Measurements from ENCODE around the gene PCED1A.

PCED1A gene

DNA sequence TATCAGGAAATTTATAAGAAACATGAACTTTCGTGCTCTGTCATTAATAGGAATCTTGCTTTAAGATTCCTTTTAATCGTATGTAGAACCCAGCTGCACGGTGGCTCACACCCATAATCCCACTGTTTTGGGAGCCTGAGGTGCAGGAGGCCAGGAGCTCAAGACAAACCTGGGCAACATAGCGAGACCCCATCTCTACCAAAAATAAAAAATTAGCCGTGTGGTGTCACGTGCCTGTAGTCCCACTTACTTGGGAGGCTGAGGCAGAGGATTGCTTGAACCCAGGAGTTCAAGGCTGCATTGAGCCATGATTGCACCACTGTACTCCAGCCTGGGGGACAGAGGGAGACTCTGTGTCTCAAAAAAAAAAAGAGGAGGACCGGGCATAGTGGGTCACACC, 40.2 kb upstream of the PCED1A start:
- H3K27ac ChIP-seq: no peak overlapping the region
- TF ChIP-seq, protein P1, sequence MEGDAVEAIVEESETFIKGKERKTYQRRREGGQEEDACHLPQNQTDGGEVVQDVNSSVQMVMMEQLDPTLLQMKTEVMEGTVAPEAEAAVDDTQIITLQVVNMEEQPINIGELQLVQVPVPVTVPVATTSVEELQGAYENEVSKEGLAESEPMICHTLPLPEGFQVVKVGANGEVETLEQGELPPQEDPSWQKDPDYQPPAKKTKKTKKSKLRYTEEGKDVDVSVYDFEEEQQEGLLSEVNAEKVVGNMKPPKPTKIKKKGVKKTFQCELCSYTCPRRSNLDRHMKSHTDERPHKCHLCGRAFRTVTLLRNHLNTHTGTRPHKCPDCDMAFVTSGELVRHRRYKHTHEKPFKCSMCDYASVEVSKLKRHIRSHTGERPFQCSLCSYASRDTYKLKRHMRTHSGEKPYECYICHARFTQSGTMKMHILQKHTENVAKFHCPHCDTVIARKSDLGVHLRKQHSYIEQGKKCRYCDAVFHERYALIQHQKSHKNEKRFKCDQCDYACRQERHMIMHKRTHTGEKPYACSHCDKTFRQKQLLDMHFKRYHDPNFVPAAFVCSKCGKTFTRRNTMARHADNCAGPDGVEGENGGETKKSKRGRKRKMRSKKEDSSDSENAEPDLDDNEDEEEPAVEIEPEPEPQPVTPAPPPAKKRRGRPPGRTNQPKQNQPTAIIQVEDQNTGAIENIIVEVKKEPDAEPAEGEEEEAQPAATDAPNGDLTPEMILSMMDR (conservative IDR thresholded peaks at IDR 0.05): no peak

GRCh38 chr20:2879146-2879545, 38.7 kb upstream of the PCED1A start:
- no peak overlapping the region for H3K27ac ChIP-seq
- TF ChIP-seq, protein P1 (conservative IDR thresholded peaks at IDR 0.05): no peak

DNA sequence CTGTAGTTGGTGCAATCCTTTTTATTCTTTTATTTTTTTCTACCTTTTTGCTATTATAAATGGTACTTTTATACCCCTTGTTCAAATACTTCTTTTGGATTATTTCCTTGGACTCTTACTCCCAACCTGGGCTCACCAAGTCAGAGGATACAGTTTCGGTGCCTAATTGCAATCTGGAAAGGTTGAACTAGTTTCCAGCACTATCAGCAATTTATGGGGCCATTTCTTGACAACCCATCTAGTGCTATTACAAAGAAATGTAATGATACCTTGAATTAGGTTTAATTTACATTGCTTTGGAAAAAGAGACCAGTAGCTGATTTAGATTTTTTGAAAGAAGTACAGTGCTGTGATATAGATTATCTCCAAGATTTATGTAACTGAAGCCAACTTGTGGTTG, 38.1 kb upstream of the PCED1A start:
- TF ChIP-seq, protein P1 (conservative IDR thresholded peaks at IDR 0.05): no peak

GRCh38 chr20:2875690-2876203, 35.3 kb upstream of the PCED1A start:
- TF ChIP-seq, protein P1 (conservative IDR thresholded peaks at IDR 0.05): no peak

More for the DNA sequence above, 38.1 kb upstream of the PCED1A start:
- no peak overlapping the region for H3K27ac ChIP-seq

DNA sequence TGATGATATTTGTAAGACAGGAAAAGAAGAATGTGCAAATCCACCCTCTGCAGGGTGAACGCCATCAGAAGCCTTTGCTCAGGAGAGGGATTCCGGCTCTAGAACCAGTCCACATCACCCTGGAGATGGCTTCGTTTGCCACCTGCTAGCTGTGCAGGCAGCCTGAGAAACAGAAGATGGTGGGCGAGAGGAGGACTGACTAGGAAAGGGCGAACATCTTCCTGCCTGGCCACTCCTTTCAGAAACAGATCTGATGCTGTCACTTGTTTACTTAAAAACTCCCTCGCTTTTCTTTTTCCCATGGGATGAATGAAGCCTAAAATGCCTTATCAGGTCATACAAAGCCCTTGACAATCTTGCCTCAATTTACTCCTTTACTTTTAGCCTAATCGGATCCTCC, 34.0 kb upstream of the PCED1A start:
- TF ChIP-seq, protein P1 (conservative IDR thresholded peaks at IDR 0.05): no peak
- H3K27ac ChIP-seq: peak overlapping the region; percentile 90

More at GRCh38 chr20:2875690-2876203, 35.3 kb upstream of the PCED1A start:
- H3K27ac ChIP-seq: no peak overlapping the region

DNA sequence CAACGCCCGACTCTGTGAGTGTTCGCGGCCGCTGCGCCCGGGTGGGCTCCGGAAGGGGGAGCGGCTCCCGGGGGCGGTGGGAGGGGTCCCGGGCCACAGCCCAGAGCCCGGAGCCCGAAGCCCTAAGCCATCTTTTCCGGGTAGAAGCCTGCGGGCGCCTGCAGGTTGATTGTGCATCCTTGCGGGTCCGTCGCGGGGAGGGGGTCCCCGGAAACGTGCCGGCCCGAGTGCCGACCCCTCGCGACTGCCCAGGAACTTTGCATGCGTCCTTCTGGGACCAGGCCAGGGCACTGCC, 33.2 kb upstream of the PCED1A start:
- TF ChIP-seq, protein P1 (conservative IDR thresholded peaks at IDR 0.05): no peak

DNA sequence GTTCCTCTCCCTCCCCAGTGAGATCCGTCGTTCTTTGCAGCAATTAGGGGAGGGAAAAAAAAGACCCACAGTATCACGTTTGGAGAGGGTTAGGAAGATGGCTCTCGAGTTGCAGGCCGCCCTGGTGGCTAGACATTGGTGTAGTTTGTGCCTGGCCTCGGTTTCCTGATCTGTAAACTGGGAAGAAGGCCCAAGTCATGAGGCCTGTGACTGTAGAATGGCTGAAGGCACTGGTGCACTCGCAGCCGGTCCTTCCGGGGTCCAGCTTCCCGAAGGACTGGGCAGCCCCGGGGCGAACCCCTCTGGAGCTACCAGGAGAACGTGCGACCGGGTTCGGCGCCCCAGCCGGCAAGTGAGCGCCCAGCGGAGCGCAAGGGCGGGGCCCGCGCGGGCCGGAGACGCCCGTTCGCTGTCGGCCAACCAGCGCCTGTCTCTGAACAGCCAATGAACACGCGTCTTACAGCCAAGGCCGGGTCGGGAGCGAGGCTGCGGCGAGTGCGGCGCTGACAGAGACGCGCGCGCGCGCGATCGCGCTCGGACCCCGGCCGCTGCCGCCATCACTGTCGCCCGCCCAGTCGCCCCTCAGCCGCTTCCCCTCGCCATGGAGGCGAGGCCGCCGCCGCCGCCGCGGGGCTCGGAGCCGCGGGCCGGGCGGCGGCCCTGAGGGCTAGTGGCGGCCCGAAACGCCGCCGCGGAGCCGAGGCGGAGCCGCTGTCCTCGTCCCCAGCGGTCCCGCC, 32.7 kb upstream of the PCED1A start, which contains the start of gene PTPRA:
PTPRA (plus strand) TSS at position 472 of the 737 bp plus-strand sequence. CDS start 90,797 bp downstream, outside the sequence.
- TF ChIP-seq, protein P1 (conservative IDR thresholded peaks at IDR 0.05): 0 out of 2 replicates have a peak, but pooled peaks have one; percentile 1
- peak within 1 kb of the TSS; percentile 90 for H3K27ac ChIP-seq

More for the DNA sequence above, 33.2 kb upstream of the PCED1A start:
- peak overlapping the region; percentile 90 for H3K27ac ChIP-seq
